ENCODE results near the gene DOLPP1. TPM values are rescaled to one million over a fixed set of nuclear protein-coding genes. Genes with fewer than 3 reads are reported as not detected.
A peak's percentile ranks its signal among the peaks of the same experiment; 100 is the strongest.

Gene DOLPP1
- total and polyA plus RNA-seq, 7 experiments from 2014 or later = 5.7 to 17.1 (median 11.9) TPM

GRCh38 chr9:129138476-129139232, 57.7 kb downstream of the DOLPP1 start:
- Histone ChIP-seq H3K36me3 (ENCODE audit: control insufficient read depth in 2 of 3, insufficient read depth in 3 of 3, low read length in 3 of 3) (peaks cover 0 to 50% (median under 1%) of the 10 kb centered on the region in 3 experiments), H3K9me3 (ENCODE audit: control insufficient read depth in 2 of 3, low read length in 3 of 3) (no peaks in the 10 kb centered on the region), H3K4me3 (ENCODE audit: low read length) (no peak overlapping the region), H3K4me1 (ENCODE audit: control insufficient read depth in 2 of 2, insufficient read depth in 2 of 2, low read length in 2 of 2) (peaks cover 24 to 35% of the 10 kb centered on the region in 2 donors), H3K27ac (ENCODE audit: low read depth, low read length) (peak overlapping the region; percentile 92), H3K27me3 (ENCODE audit: control insufficient read depth in 2 of 2, insufficient read depth in 2 of 2, low read length in 2 of 2) (no peaks in the 10 kb centered on the region)
- ChIA-PET POLR2A (interaction anchor here (0.9 to 3.9 kb wide), 8 partner anchors 7 to 486 kb away, joined by 4 to 35 read pairs (median 8); partner anchors contain the start of gene NTMT1), CTCF (interaction anchor here (0.6 to 5.6 kb wide), 18 partner anchors 7 to 645 kb away, joined by 3 to 80 read pairs (median 6); partner anchors contain the start of genes C9orf50 and NTMT1)
- Mint-ChIP-seq H3K9me3 (no peaks in the 10 kb centered on the region), H3K27ac (peak overlapping the region in 5 of 9 donors; percentile 88 to 97 (median 92)), H3K4me1 (peaks cover 11 to 40% (median 31%) of the 10 kb centered on the region in 7 donors), H3K4me3 (peak overlapping the region in 7 of 10 donors; percentile 63 to 94 (median 89)), H3K36me3 (peaks cover 0 to 20% (median 3%) of the 10 kb centered on the region in 5 donors), H3K27me3 (no peaks in the 10 kb centered on the region)
- ATAC-seq (no peak), DNase-seq (no peak)
- intact Hi-C loops (cut with micrococcal nuclease) = loop anchor here (1.0 to 5.0 kb wide), 12 partner anchors 36 to 1099 kb away; no protein-coding TSS in a partner anchor

- peaks cover 0 to 54% (median 5%) of the 10 kb centered on the region in 3 experiments for H3K36me3 ChIP-seq (ENCODE audit: control insufficient read depth in 2 of 3, insufficient read depth in 3 of 3, low read length in 3 of 3)
- H3K4me1 ChIP-seq (ENCODE audit: control insufficient read depth in 2 of 2, insufficient read depth in 2 of 2, low read length in 2 of 2) = peaks cover 24 to 35% of the 10 kb centered on the region in 2 donors
- intact Hi-C loops (cut with micrococcal nuclease) = loop anchor here (1.0 to 5.0 kb wide), 12 partner anchors 35 to 1098 kb away; no protein-coding TSS in a partner anchor
- H3K9me3 ChIP-seq (ENCODE audit: control insufficient read depth in 2 of 3, low read length in 3 of 3) = no peaks in the 10 kb centered on the region
- Mint-ChIP-seq H3K4me1 (peaks cover 11 to 45% (median 29%) of the 10 kb centered on the region in 7 donors), H3K27ac (peak overlapping the region; percentile 88 to 99 (median 94)), H3K36me3 (peaks cover 0 to 20% (median 6%) of the 10 kb centered on the region in 5 donors), H3K27me3 (no peaks in the 10 kb centered on the region), H3K9me3 (no peaks in the 10 kb centered on the region), H3K4me3 (peak overlapping the region; percentile 85 to 96 (median 90))
- H3K27ac ChIP-seq (ENCODE audit: low read depth, low read length) = peak overlapping the region; percentile 92
- CTCF ChIA-PET = interaction anchor here (0.7 to 5.6 kb wide), 18 partner anchors 8 to 645 kb away, joined by 3 to 80 read pairs (median 6); partner anchors contain the start of genes C9orf50 and NTMT1
- peak; percentile 83 for ATAC-seq
- peak; percentile 51 to 84 (median 79) for DNase-seq
- peak overlapping the region; percentile 64 for H3K4me3 ChIP-seq (ENCODE audit: low read length)
- POLR2A ChIA-PET = interaction anchor here (0.7 to 3.9 kb wide), 20 partner anchors 8 to 599 kb away, joined by 3 to 35 read pairs (median 6); partner anchors contain the start of genes C9orf50, DOLPP1, IER5L and NTMT1
- no peaks in the 10 kb centered on the region for H3K27me3 ChIP-seq (ENCODE audit: control insufficient read depth in 2 of 2, insufficient read depth in 2 of 2, low read length in 2 of 2)
Observed at GRCh38 chr9:129139233-129139992, 58.5 kb downstream of the DOLPP1 start.

GRCh38 chr9:129139993-129140396, 59.1 kb downstream of the DOLPP1 start:
- no peaks in the 10 kb centered on the region for H3K9me3 Mint-ChIP-seq
- intact Hi-C loops (cut with micrococcal nuclease) = loop anchor here (1.0 to 5.0 kb wide), 13 partner anchors 34 to 1097 kb away; no protein-coding TSS in a partner anchor
- peaks cover 0 to 48% (median 5%) of the 10 kb centered on the region in 3 experiments for H3K36me3 ChIP-seq (ENCODE audit: control insufficient read depth in 2 of 3, insufficient read depth in 3 of 3, low read length in 3 of 3)
- H3K4me3 Mint-ChIP-seq = peak overlapping the region; percentile 85 to 96 (median 90)
- peak overlapping the region; percentile 92 for H3K27ac ChIP-seq (ENCODE audit: low read depth, low read length)
- ChIA-PET CTCF (interaction anchor here (0.6 to 5.6 kb wide), 14 partner anchors 9 to 882 kb away, joined by 3 to 80 read pairs (median 7); partner anchors contain the start of genes C9orf50 and NTMT1), POLR2A (interaction anchor here (0.7 to 3.9 kb wide), 18 partner anchors 8 to 598 kb away, joined by 3 to 35 read pairs (median 6); partner anchors contain the start of genes C9orf50, DOLPP1, IER5L and NTMT1)
- ATAC-seq (peak; percentile 90), DNase-seq (peak; percentile 31 to 82 (median 66))
- H3K27me3 Mint-ChIP-seq = no peaks in the 10 kb centered on the region
- no peaks in the 10 kb centered on the region for H3K9me3 ChIP-seq (ENCODE audit: control insufficient read depth in 2 of 3, low read length in 3 of 3)
- H3K4me3 ChIP-seq (ENCODE audit: low read length) = peak overlapping the region; percentile 64
- H3K4me1 ChIP-seq (ENCODE audit: control insufficient read depth in 2 of 2, insufficient read depth in 2 of 2, low read length in 2 of 2) = peaks cover 24 to 35% of the 10 kb centered on the region in 2 donors
- no peaks in the 10 kb centered on the region for H3K27me3 ChIP-seq (ENCODE audit: control insufficient read depth in 2 of 2, insufficient read depth in 2 of 2, low read length in 2 of 2)
- peaks cover 11 to 45% (median 29%) of the 10 kb centered on the region in 7 donors for H3K4me1 Mint-ChIP-seq
- H3K27ac Mint-ChIP-seq = peak overlapping the region; percentile 88 to 99 (median 94)
- H3K36me3 Mint-ChIP-seq = peaks cover 0 to 15% (median 6%) of the 10 kb centered on the region in 5 donors

Other genes with a start within 250 kb of the DOLPP1 start
- 10 to 100 TPM in 4 of 5 experiments, 1 to 10 TPM in 1; 7.2 to 18.2 (median 14.8) TPM for gene KYAT1, start 199.2 kb upstream of the DOLPP1 start, total RNA-seq
- 10 to 100 TPM in 1 of 2 donors, 1 to 10 TPM in 1; 9.8 to 14.2 TPM for gene KYAT1, start 199.2 kb upstream of the DOLPP1 start, polyA plus RNA-seq
- gene LRRC8A, start 199.0 kb upstream of the DOLPP1 start, total RNA-seq = 10 to 100 TPM; 31.3 to 48.8 (median 34.5) TPM
- gene LRRC8A, start 199.0 kb upstream of the DOLPP1 start, polyA plus RNA-seq = 10 to 100 TPM; 24.2 to 54.0 TPM
- 1 to 10 TPM; 1.1 to 3.2 (median 3.1) TPM for gene PHYHD1, start 160.1 kb upstream of the DOLPP1 start, total RNA-seq
- gene PHYHD1, start 160.1 kb upstream of the DOLPP1 start, polyA plus RNA-seq = 1 to 10 TPM; 3.0 to 5.1 TPM
- 10 to 100 TPM in 2 of 5 experiments, 1 to 10 TPM in 3; 6.0 to 12.8 (median 9.5) TPM for gene DOLK, start 133.5 kb upstream of the DOLPP1 start, total RNA-seq
- 10 to 100 TPM in 1 of 2 donors, 1 to 10 TPM in 1; 7.6 to 10.5 TPM for gene DOLK, start 133.5 kb upstream of the DOLPP1 start, polyA plus RNA-seq
- 10 to 100 TPM; 55.7 to 98.7 (median 63.7) TPM for gene NUP188, start 133.4 kb upstream of the DOLPP1 start, total RNA-seq
- 10 to 100 TPM; 24.8 to 39.5 TPM for gene NUP188, start 133.4 kb upstream of the DOLPP1 start, polyA plus RNA-seq
- 100 to 1,000 TPM in 2 of 5 experiments, 10 to 100 TPM in 3; 76.3 to 106 (median 86.2) TPM for gene SH3GLB2, start 52.8 kb upstream of the DOLPP1 start, total RNA-seq
- 10 to 100 TPM; 22.5 to 31.7 TPM for gene SH3GLB2, start 52.8 kb upstream of the DOLPP1 start, polyA plus RNA-seq
- gene MIGA2, start 44.5 kb upstream of the DOLPP1 start, total RNA-seq = 10 to 100 TPM; 50.0 to 73.4 (median 60.7) TPM
- gene MIGA2, start 44.5 kb upstream of the DOLPP1 start, polyA plus RNA-seq = 10 to 100 TPM in 1 of 2 donors, 1 to 10 TPM in 1; 7.1 to 15.2 TPM
- gene CRAT, start 29.7 kb downstream of the DOLPP1 start, total RNA-seq = 10 to 100 TPM in 4 of 5 experiments, 1 to 10 TPM in 1; 7.2 to 15.6 (median 11.4) TPM
- gene CRAT, start 29.7 kb downstream of the DOLPP1 start, polyA plus RNA-seq = 10 to 100 TPM; 10.7 to 20.1 TPM
- gene PTPA, start 30.3 kb downstream of the DOLPP1 start, total RNA-seq = 100 to 1,000 TPM in 1 of 5 experiments, 10 to 100 TPM in 4; 45.0 to 110 (median 52.3) TPM
- 10 to 100 TPM; 12.6 to 13.8 TPM for gene PTPA, start 30.3 kb downstream of the DOLPP1 start, polyA plus RNA-seq
- 1 to 10 TPM; 3.4 to 6.8 (median 3.8) TPM for gene IER5L, start 97.2 kb downstream of the DOLPP1 start, total RNA-seq
- gene IER5L, start 97.2 kb downstream of the DOLPP1 start, polyA plus RNA-seq = under 1 TPM in 1 of 2 donors, not detected in 1; 0.08 TPM

All from naive thymus-derived CD4-positive, alpha-beta T cell (primary cell).